ENCODE measurements around the gene PRKCZ. TPM values are rescaled to one million over a fixed set of nuclear protein-coding genes. Genes with fewer than 3 reads are reported as not detected.

PRKCZ gene
- total and polyA plus RNA-seq, 2 experiments from 2014 or later, result 26.2 to 36.9 TPM

DNA sequence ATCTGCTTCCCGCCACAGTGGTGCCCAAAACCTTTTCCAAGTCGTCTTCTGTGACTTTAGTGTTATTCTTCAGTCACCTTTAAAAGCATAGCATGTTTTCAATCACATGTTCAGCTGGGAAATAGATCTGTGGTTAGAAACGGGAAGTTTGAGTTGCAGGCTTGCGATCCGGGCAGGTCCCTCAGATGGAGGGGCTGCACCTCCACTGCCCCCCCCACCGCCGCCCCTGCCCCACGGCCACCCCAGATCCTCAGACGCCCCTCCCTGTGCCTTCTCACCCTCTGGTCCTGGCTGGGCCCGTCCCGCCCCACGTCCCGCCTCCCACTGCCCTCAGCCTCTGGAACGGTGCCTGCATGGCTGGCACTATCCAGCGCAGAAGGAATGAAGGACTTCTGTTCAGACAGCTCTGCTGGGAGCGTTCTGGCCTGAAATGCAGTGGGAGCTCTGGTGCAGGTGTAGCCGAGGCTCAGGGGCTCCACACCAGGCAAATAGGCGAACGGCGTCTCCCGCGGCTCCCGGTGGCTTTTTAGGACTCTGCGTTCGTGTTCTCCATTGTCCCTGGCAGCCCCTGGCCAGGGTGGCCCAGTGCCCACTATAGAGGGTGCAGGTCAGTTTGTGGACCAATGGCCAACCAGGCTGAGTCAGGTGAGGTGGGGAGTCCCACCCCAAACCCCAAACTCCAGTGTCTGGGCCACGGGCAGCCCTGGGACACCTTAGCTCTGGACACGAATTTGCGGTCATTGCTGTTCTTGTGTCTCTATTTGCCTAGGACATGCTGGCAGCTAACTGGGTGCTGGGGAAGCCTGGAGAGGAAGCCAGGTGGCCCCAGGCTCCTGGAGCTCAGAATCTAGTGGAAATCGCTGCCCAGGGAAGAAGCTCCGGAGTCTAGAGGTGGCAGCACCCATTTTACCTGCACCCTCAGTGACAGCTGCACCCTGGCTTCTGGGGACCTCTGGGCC is 77.3 kb downstream of the PRKCZ start (continued):
- TF ChIP-seq, protein P1, sequence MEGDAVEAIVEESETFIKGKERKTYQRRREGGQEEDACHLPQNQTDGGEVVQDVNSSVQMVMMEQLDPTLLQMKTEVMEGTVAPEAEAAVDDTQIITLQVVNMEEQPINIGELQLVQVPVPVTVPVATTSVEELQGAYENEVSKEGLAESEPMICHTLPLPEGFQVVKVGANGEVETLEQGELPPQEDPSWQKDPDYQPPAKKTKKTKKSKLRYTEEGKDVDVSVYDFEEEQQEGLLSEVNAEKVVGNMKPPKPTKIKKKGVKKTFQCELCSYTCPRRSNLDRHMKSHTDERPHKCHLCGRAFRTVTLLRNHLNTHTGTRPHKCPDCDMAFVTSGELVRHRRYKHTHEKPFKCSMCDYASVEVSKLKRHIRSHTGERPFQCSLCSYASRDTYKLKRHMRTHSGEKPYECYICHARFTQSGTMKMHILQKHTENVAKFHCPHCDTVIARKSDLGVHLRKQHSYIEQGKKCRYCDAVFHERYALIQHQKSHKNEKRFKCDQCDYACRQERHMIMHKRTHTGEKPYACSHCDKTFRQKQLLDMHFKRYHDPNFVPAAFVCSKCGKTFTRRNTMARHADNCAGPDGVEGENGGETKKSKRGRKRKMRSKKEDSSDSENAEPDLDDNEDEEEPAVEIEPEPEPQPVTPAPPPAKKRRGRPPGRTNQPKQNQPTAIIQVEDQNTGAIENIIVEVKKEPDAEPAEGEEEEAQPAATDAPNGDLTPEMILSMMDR (conservative IDR thresholded peaks at IDR 0.05; ENCODE audit: low read depth in 2 of 2), result no peak

DNA sequence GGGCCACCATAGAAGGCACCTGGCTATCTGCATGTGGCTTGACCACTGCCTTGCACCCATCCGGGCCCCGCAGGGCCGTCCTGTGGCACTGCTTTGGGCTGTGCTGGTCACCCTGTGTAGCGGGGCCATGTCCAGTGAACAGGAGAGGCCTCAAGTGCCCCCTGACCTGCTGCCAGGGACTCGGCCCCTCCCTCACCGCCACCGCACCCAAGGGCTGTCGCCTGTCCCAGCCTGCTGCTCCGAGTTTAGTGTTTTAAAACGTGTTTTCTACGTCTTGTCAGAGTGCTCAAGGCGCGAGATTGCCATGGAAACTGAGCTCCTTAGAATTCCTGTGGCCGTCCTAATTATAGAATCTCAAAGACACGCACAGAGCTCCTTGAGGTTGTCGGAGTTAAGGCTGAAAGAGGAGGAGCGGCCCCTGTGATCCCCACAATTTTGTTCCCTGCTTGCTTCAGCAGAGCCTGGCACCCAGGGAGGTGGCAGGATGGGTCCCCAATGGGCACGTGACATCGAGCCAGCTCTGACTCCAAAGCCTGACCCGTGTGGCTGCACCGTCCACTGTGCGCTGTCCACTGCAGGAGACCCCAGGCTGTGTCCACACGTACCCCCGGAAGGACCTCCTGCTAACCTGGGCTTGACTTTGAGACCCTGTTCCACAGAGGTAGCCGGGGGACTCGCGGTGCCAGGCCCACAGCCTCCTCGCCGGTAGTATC is 78.1 kb downstream of the PRKCZ start:
- no peak for DNase-seq (ENCODE audit: low spot score)
- H3K4me1 ChIP-seq (ENCODE audit: insufficient read depth), result peaks cover 18% of the 10 kb centered on the region
- H3K36me3 Mint-ChIP-seq (ENCODE audit: low read depth), result peaks cover 3% of the 10 kb centered on the region; the same call in 1 of the 3 replicates
- TF ChIP-seq EZH2phosphoT487 (IDR thresholded peaks at IDR 0.05; ENCODE audit: unreplicated experiment), result no peak
- no peak for TF ChIP-seq NANOG (IDR thresholded peaks at IDR 0.05; ENCODE audit: borderline replicate concordance)
- TF ChIP-seq, protein P2, sequence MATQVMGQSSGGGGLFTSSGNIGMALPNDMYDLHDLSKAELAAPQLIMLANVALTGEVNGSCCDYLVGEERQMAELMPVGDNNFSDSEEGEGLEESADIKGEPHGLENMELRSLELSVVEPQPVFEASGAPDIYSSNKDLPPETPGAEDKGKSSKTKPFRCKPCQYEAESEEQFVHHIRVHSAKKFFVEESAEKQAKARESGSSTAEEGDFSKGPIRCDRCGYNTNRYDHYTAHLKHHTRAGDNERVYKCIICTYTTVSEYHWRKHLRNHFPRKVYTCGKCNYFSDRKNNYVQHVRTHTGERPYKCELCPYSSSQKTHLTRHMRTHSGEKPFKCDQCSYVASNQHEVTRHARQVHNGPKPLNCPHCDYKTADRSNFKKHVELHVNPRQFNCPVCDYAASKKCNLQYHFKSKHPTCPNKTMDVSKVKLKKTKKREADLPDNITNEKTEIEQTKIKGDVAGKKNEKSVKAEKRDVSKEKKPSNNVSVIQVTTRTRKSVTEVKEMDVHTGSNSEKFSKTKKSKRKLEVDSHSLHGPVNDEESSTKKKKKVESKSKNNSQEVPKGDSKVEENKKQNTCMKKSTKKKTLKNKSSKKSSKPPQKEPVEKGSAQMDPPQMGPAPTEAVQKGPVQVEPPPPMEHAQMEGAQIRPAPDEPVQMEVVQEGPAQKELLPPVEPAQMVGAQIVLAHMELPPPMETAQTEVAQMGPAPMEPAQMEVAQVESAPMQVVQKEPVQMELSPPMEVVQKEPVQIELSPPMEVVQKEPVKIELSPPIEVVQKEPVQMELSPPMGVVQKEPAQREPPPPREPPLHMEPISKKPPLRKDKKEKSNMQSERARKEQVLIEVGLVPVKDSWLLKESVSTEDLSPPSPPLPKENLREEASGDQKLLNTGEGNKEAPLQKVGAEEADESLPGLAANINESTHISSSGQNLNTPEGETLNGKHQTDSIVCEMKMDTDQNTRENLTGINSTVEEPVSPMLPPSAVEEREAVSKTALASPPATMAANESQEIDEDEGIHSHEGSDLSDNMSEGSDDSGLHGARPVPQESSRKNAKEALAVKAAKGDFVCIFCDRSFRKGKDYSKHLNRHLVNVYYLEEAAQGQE (IDR thresholded peaks at IDR 0.05; ENCODE audit: unreplicated experiment), result no peak
- TF ChIP-seq ZNF331 (CRISPR knock-in tag; IDR thresholded peaks at IDR 0.05; ENCODE audit: low read depth), result no peak
- no peak for TF ChIP-seq ZNF114 (CRISPR knock-in tag; IDR thresholded peaks at IDR 0.05)
- TF ChIP-seq JUNB (IDR thresholded peaks at IDR 0.05; ENCODE audit: unreplicated experiment), result no peak
- no peak for TF ChIP-seq EZH2 (IDR thresholded peaks at IDR 0.05; ENCODE audit: low read depth, unreplicated experiment)
- no peak for TF ChIP-seq ETS1 (IDR thresholded peaks at IDR 0.05)
- TF ChIP-seq CREB1 (CRISPR knock-in tag; IDR thresholded peaks at IDR 0.05; ENCODE audit: low read depth), result no peak
- TF ChIP-seq, protein P1 (conservative IDR thresholded peaks at IDR 0.05; ENCODE audit: low read depth in 2 of 2), result no peak
- TF ChIP-seq STAT1 (IDR thresholded peaks at IDR 0.05; ENCODE audit: unreplicated experiment), result no peak
- no peak for TF ChIP-seq POLR2AphosphoS5 (IDR thresholded peaks at IDR 0.05; ENCODE audit: low read depth)

More for the DNA sequence above, 78.1 kb downstream of the PRKCZ start:
- Histone ChIP-seq H3K79me2 (replicated peaks; ENCODE audit: insufficient read depth) (peaks cover 17% of the 10 kb centered on the region; the same call in 1 of the 2 replicates), H2AFZ (no peak overlapping the region), H3K27me3 (ENCODE audit: insufficient read depth) (no peaks in the 10 kb centered on the region), H3K4me2 (no peak overlapping the region), H3K4me3 (no peak overlapping the region), H3K36me3 (ENCODE audit: insufficient read depth) (no peaks in the 10 kb centered on the region), H3F3A (replicated peaks; ENCODE audit: low read depth) (peaks cover 15% of the 10 kb centered on the region), H4K20me1 (replicated peaks; ENCODE audit: insufficient read depth) (peaks cover 12% of the 10 kb centered on the region), H3K9me2 (ENCODE audit: insufficient read depth) (no peaks in the 10 kb centered on the region), H3K27ac (ENCODE audit: low read depth) (no peak overlapping the region)
- Mint-ChIP-seq H3K9me3 (peaks cover 4% of the 10 kb centered on the region; the same call in 2 of the 3 replicates), H3K4me1 (peaks cover 28% of the 10 kb centered on the region), H3K27me3 (ENCODE audit: insufficient read depth, low read depth, poor library complexity) (peaks cover 16% of the 10 kb centered on the region), H3K27ac (no peak overlapping the region), H3K4me3 (no peak overlapping the region)
- ATAC-seq, result no peak
